Caco-2 (cell line): ENCODE results near the gene LIN28B. TPM values are rescaled to one million over a fixed set of nuclear protein-coding genes. Genes with fewer than 3 reads are reported as not detected.

Experiments
- BruUV-seq: library from RNA; stranded (reverse); fragments of 400-500 nt; replicated peaks from 2 replicates; lab custom pipeline; 2021; lab: Mats Ljungman, UMichigan
- CTCF ChIA-PET: fragments of 300-600 bp; sonication (Branson Sonifier 250); formaldehyde crosslinking; loops from one replicate; lab custom pipeline; 2022; ENCODE audit warnings: antibody characterized with exemption; lab: Charles Lee
- POLR2A ChIA-PET: fragments of 300-600 bp; sonication (Branson Sonifier 250); formaldehyde crosslinking; loops from one replicate; lab custom pipeline; 2022; ENCODE audit warnings: antibody characterized with exemption; lab: Charles Lee
- DNase-seq, 2 experiments: peaks; one replicate each; pipeline versions ENCODE4 v3.0.0 to v3.0.0-alpha.2; 2020 to 2022
- H3K27me3 ChIP-seq: replicated peaks from 2 replicates; pipeline ENCODE4 v1.6.0; 2011; ENCODE audit warnings: low read length; ENCODE audit not compliant: control insufficient read depth, insufficient read depth
- H3K36me3 ChIP-seq: 2 replicates; pipeline ENCODE4 v1.5.1; 2011; ENCODE audit warnings: low read length; ENCODE audit not compliant: control insufficient read depth, insufficient read depth
- H3K4me1 ChIP-seq: fragments of 250-450 bp; sonication (Bioruptor Pico); 2 replicates; pipeline ENCODE4 v1.5.1; 2020; ENCODE audit warnings: mild to moderate bottlenecking
- H3K4me3 ChIP-seq: 2 replicates; pipeline ENCODE4 v1.5.1; 2011; ENCODE audit warnings: low read depth, mild to moderate bottlenecking, control low read depth, low read length
- H3K9me3 ChIP-seq: fragments of 250-450 bp; sonication (Bioruptor Pico); 2 replicates; pipeline ENCODE4 v1.5.1; 2020; ENCODE audit warnings: mild to moderate bottlenecking, moderate library complexity
- H3K27ac Mint-ChIP-seq: one replicate; pipeline ENCODE4 v1.8.0; 2022; ENCODE audit warnings: mixed read lengths; ENCODE audit not compliant: unreplicated experiment
- H3K27me3 Mint-ChIP-seq: one replicate; pipeline ENCODE4 v1.8.0; 2022; ENCODE audit warnings: mixed read lengths; ENCODE audit not compliant: insufficient read depth, unreplicated experiment
- H3K36me3 Mint-ChIP-seq: one replicate; pipeline ENCODE4 v1.8.0; 2022; ENCODE audit warnings: mild to moderate bottlenecking, mixed read lengths; ENCODE audit not compliant: insufficient read depth, unreplicated experiment
- H3K4me1 Mint-ChIP-seq: one replicate; pipeline ENCODE4 v1.8.0; 2022; ENCODE audit warnings: low read depth, mixed read lengths; ENCODE audit not compliant: unreplicated experiment
- H3K4me3 Mint-ChIP-seq: one replicate; pipeline ENCODE4 v1.8.0; 2022; ENCODE audit warnings: mild to moderate bottlenecking, moderate library complexity, mixed read lengths; ENCODE audit not compliant: unreplicated experiment
- H3K9me3 Mint-ChIP-seq: one replicate; pipeline ENCODE4 v1.8.0; 2022; ENCODE audit warnings: mixed read lengths; ENCODE audit not compliant: unreplicated experiment
- CTCF ChIP-seq, 2 experiments: fragments of 200-600 bp in 1 of 2; IDR thresholded peaks; 1 replicate in 1 of 2; 2 replicates in 1 of 2; pipeline versions ENCODE4 v1.5.1 to v1.8.0; 2011 to 2022; ENCODE audit warnings: antibody characterized with exemption in 1 of 2, control low read depth in 1 of 2, inconsistent platforms in 1 of 2, low read depth in 1 of 2, low read length in 1 of 2, mild to moderate bottlenecking in 1 of 2, moderate library complexity in 1 of 2; ENCODE audit not compliant: insufficient read depth in 1 of 2, severe bottlenecking in 1 of 2, unreplicated experiment in 1 of 2
- intact Hi-C: fragments of 100-400 bp; cut with micrococcal nuclease; formaldehyde crosslinking; loops from one replicate; pipeline ENCODE4 v1.10.0; 2022; ENCODE audit not compliant: unreplicated experiment
- total RNA-seq: library from RNA; stranded (reverse); gene quantifications from 2 replicates; pipeline ENCODE4 v1.2.3, GENCODE V29; 2022

LIN28B gene
- total RNA-seq, 1 experiment from 2014 or later: 6.6 TPM

- Mint-ChIP-seq H3K9me3 (peaks cover 24% of the 10 kb centered on the region), H3K4me1 (peaks cover 14% of the 10 kb centered on the region), H3K4me3 (no peak overlapping the region), H3K27ac (no peak overlapping the region), H3K36me3 (no peaks in the 10 kb centered on the region), H3K27me3 (no peaks in the 10 kb centered on the region)
- POLR2A ChIA-PET: no interaction called here
- H3K36me3 ChIP-seq: no peaks in the 10 kb centered on the region
- intact Hi-C loops: no loop called here
- H3K4me1 ChIP-seq: no peaks in the 10 kb centered on the region
- no peaks in the 10 kb centered on the region for H3K9me3 ChIP-seq
- H3K27me3 ChIP-seq: no peaks in the 10 kb centered on the region
- BruUV-seq: no TSS peak
- H3K4me3 ChIP-seq: no peak overlapping the region
- CTCF ChIA-PET: no interaction called here
- TF ChIP-seq CTCF (IDR thresholded peaks at IDR 0.05; ENCODE audit: insufficient read depth in 1 of 2, low read depth in 1 of 2, low read length in 1 of 2, severe bottlenecking in 1 of 2, unreplicated experiment in 1 of 2): no peak
- DNase-seq: no peak
Measured at GRCh38 chr6:105058316-105058715, 101.4 kb downstream of the LIN28B start.

GRCh38 chr6:105058846-105059245 lies 101.9 kb downstream of the LIN28B start:
- H3K4me1 Mint-ChIP-seq: peaks cover 14% of the 10 kb centered on the region
- Histone ChIP-seq H3K36me3 (no peaks in the 10 kb centered on the region), H3K4me1 (no peaks in the 10 kb centered on the region), H3K4me3 (no peak overlapping the region), H3K27me3 (no peaks in the 10 kb centered on the region), H3K9me3 (no peaks in the 10 kb centered on the region)
- no peak overlapping the region for H3K27ac Mint-ChIP-seq
- POLR2A ChIA-PET: no interaction called here
- DNase-seq: no peak
- BruUV-seq: no TSS peak
- intact Hi-C loops: no loop called here
- no peaks in the 10 kb centered on the region for H3K27me3 Mint-ChIP-seq
- H3K4me3 Mint-ChIP-seq: no peak overlapping the region
- H3K9me3 Mint-ChIP-seq: peaks cover 22% of the 10 kb centered on the region
- no peak for TF ChIP-seq CTCF (IDR thresholded peaks at IDR 0.05; ENCODE audit: insufficient read depth in 1 of 2, low read depth in 1 of 2, low read length in 1 of 2, severe bottlenecking in 1 of 2, unreplicated experiment in 1 of 2)
- H3K36me3 Mint-ChIP-seq: no peaks in the 10 kb centered on the region
- CTCF ChIA-PET: interaction anchor here (0.5 kb wide), 1 partner anchor 1917 kb away, joined by 3 read pairs; no protein-coding TSS in a partner anchor

- ChIA-PET CTCF (no interaction called here), POLR2A (no interaction called here)
- TF ChIP-seq CTCF (IDR thresholded peaks at IDR 0.05; ENCODE audit: insufficient read depth in 1 of 2, low read depth in 1 of 2, low read length in 1 of 2, severe bottlenecking in 1 of 2, unreplicated experiment in 1 of 2): no peak
- Histone ChIP-seq H3K36me3 (no peaks in the 10 kb centered on the region), H3K27me3 (no peaks in the 10 kb centered on the region), H3K4me1 (peaks cover 37% of the 10 kb centered on the region), H3K4me3 (no peak overlapping the region), H3K9me3 (no peaks in the 10 kb centered on the region)
- H3K4me3 Mint-ChIP-seq: peak overlapping the region; percentile 14
- intact Hi-C loops: loop anchor here (1.0 kb wide), 1 partner anchor 287 kb away; no protein-coding TSS in a partner anchor
- peak overlapping the region; percentile 44 for H3K27ac Mint-ChIP-seq
- H3K9me3 Mint-ChIP-seq: no peaks in the 10 kb centered on the region
- peak; percentile 41 to 54 for DNase-seq
- no peaks in the 10 kb centered on the region for H3K27me3 Mint-ChIP-seq
- no peaks in the 10 kb centered on the region for H3K36me3 Mint-ChIP-seq
- H3K4me1 Mint-ChIP-seq: peaks cover 41% of the 10 kb centered on the region
- BruUV-seq: no TSS peak
Measured at GRCh38 chr6:105066233-105066632, 109.3 kb downstream of the LIN28B start.
